Measurements from ENCODE around the gene SYCP2L. TPM values are rescaled to one million over a fixed set of nuclear protein-coding genes. Genes with fewer than 3 reads are reported as not detected.

SYCP2L gene
- total and polyA plus RNA-seq, 9 of the 15 experiments (the other 6 are each of a cell fraction or from before 2014, with no cell fraction given) = 12.4 to 46.9 (median 22.0) TPM

DNA sequence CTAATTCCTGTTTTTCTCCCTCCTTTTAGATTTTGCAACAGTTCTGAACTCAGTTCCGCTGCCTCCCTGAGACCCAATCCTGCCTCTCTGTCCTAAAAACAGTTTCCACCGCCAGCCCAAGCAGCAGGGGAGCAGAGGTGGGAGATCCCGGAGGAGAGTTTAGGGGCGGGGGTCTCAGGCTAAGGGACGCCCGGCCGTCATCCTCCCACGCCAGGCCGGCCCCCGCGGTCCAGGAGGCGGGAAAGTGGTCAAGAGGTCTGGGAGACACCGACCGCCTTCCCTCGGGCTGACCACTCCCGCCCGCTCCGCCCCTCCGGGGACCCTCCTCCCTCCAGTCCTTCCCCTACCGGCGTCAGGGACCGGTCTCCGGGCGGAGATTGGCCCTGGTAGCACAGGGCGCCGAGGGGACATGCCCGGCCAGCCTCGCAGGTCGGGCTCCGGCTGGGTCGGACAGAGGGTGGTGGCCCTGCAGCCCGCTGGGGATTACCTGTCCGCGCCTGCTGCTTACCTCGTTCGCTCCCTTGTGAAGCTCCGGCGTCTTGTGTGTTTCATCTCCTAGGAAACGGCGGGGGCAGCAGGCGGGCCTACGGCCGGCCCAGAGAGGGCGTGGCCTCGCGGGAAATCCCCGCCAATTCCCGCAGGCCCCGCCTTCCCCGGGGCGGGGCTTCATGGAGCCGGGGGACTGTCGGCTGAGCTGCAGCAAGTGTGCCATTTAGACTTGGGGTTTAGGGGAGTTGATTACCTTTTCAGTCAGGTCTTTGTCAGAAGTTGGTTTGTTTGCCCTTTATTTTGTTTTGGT lies 48.7 kb upstream of the SYCP2L start, which contains the start of gene MAK (continued):
- TF ChIP-seq, protein P1, sequence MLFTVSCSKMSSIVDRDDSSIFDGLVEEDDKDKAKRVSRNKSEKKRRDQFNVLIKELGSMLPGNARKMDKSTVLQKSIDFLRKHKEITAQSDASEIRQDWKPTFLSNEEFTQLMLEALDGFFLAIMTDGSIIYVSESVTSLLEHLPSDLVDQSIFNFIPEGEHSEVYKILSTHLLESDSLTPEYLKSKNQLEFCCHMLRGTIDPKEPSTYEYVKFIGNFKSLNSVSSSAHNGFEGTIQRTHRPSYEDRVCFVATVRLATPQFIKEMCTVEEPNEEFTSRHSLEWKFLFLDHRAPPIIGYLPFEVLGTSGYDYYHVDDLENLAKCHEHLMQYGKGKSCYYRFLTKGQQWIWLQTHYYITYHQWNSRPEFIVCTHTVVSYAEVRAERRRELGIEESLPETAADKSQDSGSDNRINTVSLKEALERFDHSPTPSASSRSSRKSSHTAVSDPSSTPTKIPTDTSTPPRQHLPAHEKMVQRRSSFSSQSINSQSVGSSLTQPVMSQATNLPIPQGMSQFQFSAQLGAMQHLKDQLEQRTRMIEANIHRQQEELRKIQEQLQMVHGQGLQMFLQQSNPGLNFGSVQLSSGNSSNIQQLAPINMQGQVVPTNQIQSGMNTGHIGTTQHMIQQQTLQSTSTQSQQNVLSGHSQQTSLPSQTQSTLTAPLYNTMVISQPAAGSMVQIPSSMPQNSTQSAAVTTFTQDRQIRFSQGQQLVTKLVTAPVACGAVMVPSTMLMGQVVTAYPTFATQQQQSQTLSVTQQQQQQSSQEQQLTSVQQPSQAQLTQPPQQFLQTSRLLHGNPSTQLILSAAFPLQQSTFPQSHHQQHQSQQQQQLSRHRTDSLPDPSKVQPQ (CRISPR knock-in tag; IDR thresholded peaks at IDR 0.05; ENCODE audit: borderline replicate concordance) = no peak
- TF ChIP-seq, protein P2, sequence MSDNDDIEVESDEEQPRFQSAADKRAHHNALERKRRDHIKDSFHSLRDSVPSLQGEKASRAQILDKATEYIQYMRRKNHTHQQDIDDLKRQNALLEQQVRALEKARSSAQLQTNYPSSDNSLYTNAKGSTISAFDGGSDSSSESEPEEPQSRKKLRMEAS (CRISPR knock-in tag; IDR thresholded peaks at IDR 0.05) = peak; percentile 80
- TF ChIP-seq AFF4 (CRISPR knock-in tag; IDR thresholded peaks at IDR 0.05) = peak; percentile 63
- TF ChIP-seq SP1 (CRISPR knock-in tag; IDR thresholded peaks at IDR 0.05) = peak; percentile 80
- no peak for TF ChIP-seq ZNF311 (CRISPR knock-in tag; IDR thresholded peaks at IDR 0.05)
- TF ChIP-seq, protein P3, sequence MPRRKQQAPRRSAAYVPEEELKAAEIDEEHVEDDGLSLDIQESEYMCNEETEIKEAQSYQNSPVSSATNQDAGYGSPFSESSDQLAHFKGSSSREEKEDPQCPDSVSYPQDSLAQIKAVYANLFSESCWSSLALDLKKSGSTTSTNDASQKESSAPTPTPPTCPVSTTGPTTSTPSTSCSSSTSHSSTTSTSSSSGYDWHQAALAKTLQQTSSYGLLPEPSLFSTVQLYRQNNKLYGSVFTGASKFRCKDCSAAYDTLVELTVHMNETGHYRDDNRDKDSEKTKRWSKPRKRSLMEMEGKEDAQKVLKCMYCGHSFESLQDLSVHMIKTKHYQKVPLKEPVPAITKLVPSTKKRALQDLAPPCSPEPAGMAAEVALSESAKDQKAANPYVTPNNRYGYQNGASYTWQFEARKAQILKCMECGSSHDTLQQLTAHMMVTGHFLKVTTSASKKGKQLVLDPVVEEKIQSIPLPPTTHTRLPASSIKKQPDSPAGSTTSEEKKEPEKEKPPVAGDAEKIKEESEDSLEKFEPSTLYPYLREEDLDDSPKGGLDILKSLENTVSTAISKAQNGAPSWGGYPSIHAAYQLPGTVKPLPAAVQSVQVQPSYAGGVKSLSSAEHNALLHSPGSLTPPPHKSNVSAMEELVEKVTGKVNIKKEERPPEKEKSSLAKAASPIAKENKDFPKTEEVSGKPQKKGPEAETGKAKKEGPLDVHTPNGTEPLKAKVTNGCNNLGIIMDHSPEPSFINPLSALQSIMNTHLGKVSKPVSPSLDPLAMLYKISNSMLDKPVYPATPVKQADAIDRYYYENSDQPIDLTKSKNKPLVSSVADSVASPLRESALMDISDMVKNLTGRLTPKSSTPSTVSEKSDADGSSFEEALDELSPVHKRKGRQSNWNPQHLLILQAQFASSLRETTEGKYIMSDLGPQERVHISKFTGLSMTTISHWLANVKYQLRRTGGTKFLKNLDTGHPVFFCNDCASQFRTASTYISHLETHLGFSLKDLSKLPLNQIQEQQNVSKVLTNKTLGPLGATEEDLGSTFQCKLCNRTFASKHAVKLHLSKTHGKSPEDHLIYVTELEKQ (CRISPR knock-in tag; IDR thresholded peaks at IDR 0.05) = no peak
- peak; percentile 8; the same call in 1 of the 2 replicates for TF ChIP-seq CREM (IDR thresholded peaks at IDR 0.05; ENCODE audit: low read depth)
- TF ChIP-seq PHB (CRISPR knock-in tag; IDR thresholded peaks at IDR 0.05) = 0 out of 2 replicates have a peak, but pooled peaks have one; percentile 45
- TF ChIP-seq, protein P4, sequence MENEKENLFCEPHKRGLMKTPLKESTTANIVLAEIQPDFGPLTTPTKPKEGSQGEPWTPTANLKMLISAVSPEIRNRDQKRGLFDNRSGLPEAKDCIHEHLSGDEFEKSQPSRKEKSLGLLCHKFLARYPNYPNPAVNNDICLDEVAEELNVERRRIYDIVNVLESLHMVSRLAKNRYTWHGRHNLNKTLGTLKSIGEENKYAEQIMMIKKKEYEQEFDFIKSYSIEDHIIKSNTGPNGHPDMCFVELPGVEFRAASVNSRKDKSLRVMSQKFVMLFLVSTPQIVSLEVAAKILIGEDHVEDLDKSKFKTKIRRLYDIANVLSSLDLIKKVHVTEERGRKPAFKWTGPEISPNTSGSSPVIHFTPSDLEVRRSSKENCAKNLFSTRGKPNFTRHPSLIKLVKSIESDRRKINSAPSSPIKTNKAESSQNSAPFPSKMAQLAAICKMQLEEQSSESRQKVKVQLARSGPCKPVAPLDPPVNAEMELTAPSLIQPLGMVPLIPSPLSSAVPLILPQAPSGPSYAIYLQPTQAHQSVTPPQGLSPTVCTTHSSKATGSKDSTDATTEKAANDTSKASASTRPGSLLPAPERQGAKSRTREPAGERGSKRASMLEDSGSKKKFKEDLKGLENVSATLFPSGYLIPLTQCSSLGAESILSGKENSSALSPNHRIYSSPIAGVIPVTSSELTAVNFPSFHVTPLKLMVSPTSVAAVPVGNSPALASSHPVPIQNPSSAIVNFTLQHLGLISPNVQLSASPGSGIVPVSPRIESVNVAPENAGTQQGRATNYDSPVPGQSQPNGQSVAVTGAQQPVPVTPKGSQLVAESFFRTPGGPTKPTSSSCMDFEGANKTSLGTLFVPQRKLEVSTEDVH (IDR thresholded peaks at IDR 0.05; ENCODE audit: low read depth, partially characterized antibody) = peak; percentile 88
- peak; percentile 84 for TF ChIP-seq ZNF740 (CRISPR knock-in tag; IDR thresholded peaks at IDR 0.05)
- TF ChIP-seq ZNF740 (tag; IDR thresholded peaks at IDR 0.05) = no peak
